ENCODE data around the gene SLAMF1. TPM values are rescaled to one million over a fixed set of nuclear protein-coding genes. Genes with fewer than 3 reads are reported as not detected.

Gene SLAMF1
- total and polyA plus RNA-seq, 9 of the 15 experiments (the other 6 are each of a cell fraction or from before 2014, with no cell fraction given) = 0.04 to 0.17 (median 0.11) TPM; not detected in 4

DNA sequence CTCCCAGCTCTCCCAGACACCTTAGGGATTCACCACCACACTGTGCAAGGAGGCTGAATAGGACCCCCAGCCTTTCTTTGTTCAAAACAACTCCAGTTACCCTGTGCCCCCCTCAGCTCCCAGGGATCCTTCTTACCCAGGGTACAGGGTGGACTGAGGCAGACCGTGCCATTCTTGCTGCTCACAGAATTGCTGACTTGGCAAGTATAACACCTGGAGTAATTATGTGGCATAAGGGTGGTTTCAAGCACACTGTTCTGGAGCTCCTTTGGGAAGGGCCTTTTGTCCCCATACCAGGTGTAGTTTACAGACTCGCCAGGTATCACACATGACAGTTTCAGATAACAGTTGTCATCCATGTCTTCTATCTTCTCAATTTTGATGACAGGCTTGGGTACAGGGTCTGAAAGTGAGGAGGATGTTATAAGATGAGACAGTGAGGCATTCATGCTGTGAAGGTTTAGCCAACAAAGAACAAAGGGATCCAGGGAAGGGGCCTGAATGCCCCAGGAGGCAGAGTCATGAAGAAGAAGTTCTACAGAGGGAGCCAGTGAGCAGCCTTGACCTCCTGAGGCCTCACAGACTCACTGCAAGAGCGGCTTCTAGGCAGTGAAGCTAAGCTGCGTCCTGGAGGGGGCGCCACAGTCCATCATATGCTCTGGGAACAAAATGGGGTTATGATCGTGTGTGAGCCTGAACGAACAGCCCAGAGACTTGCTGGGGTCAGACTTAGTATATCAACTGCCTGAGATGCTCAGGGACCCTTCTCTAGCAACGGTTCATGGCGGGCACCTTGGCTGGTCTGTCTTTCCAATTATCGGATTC lies 34.4 kb upstream of the SLAMF1 start (continued):
- TF ChIP-seq CREM (IDR thresholded peaks at IDR 0.05; ENCODE audit: low read depth) = peak; percentile 49; the same call in 1 of the 2 replicates
- no peak for TF ChIP-seq MXI1 (IDR thresholded peaks at IDR 0.05; ENCODE audit: low read depth, low read length)
- peak in 1 of 2 experiments; percentile 34; a peak in 1 of 4 replicates for TF ChIP-seq KDM4B (IDR thresholded peaks at IDR 0.05; ENCODE audit: borderline replicate concordance in 2 of 2, low read depth in 1 of 2)
- no peak for TF ChIP-seq ZNF431 (CRISPR knock-in tag; IDR thresholded peaks at IDR 0.05)
- no peak for TF ChIP-seq ZNF311 (CRISPR knock-in tag; IDR thresholded peaks at IDR 0.05)
- TF ChIP-seq, protein P1, sequence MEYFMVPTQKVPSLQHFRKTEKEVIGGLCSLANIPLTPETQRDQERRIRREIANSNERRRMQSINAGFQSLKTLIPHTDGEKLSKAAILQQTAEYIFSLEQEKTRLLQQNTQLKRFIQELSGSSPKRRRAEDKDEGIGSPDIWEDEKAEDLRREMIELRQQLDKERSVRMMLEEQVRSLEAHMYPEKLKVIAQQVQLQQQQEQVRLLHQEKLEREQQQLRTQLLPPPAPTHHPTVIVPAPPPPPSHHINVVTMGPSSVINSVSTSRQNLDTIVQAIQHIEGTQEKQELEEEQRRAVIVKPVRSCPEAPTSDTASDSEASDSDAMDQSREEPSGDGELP (CRISPR knock-in tag; IDR thresholded peaks at IDR 0.05; ENCODE audit: borderline replicate concordance) = peak; percentile 58; the same call in 1 of the 2 replicates
- TF ChIP-seq LCOR (CRISPR knock-in tag; IDR thresholded peaks at IDR 0.05) = no peak
- TF ChIP-seq, protein P2, sequence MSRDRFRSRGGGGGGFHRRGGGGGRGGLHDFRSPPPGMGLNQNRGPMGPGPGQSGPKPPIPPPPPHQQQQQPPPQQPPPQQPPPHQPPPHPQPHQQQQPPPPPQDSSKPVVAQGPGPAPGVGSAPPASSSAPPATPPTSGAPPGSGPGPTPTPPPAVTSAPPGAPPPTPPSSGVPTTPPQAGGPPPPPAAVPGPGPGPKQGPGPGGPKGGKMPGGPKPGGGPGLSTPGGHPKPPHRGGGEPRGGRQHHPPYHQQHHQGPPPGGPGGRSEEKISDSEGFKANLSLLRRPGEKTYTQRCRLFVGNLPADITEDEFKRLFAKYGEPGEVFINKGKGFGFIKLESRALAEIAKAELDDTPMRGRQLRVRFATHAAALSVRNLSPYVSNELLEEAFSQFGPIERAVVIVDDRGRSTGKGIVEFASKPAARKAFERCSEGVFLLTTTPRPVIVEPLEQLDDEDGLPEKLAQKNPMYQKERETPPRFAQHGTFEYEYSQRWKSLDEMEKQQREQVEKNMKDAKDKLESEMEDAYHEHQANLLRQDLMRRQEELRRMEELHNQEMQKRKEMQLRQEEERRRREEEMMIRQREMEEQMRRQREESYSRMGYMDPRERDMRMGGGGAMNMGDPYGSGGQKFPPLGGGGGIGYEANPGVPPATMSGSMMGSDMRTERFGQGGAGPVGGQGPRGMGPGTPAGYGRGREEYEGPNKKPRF (IDR thresholded peaks at IDR 0.05; ENCODE audit: low read depth, low read length) = no peak
- TF ChIP-seq ZNF699 (CRISPR knock-in tag; IDR thresholded peaks at IDR 0.05; ENCODE audit: insufficient replicate concordance) = no peak
- no peak for TF ChIP-seq MCM3 (IDR thresholded peaks at IDR 0.05)
- TF ChIP-seq MAFK (IDR thresholded peaks at IDR 0.05; ENCODE audit: low read length) = peak; percentile 94
- TF ChIP-seq, protein P3, sequence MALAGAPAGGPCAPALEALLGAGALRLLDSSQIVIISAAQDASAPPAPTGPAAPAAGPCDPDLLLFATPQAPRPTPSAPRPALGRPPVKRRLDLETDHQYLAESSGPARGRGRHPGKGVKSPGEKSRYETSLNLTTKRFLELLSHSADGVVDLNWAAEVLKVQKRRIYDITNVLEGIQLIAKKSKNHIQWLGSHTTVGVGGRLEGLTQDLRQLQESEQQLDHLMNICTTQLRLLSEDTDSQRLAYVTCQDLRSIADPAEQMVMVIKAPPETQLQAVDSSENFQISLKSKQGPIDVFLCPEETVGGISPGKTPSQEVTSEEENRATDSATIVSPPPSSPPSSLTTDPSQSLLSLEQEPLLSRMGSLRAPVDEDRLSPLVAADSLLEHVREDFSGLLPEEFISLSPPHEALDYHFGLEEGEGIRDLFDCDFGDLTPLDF (CRISPR knock-in tag; IDR thresholded peaks at IDR 0.05) = no peak
- TF ChIP-seq, protein P4, sequence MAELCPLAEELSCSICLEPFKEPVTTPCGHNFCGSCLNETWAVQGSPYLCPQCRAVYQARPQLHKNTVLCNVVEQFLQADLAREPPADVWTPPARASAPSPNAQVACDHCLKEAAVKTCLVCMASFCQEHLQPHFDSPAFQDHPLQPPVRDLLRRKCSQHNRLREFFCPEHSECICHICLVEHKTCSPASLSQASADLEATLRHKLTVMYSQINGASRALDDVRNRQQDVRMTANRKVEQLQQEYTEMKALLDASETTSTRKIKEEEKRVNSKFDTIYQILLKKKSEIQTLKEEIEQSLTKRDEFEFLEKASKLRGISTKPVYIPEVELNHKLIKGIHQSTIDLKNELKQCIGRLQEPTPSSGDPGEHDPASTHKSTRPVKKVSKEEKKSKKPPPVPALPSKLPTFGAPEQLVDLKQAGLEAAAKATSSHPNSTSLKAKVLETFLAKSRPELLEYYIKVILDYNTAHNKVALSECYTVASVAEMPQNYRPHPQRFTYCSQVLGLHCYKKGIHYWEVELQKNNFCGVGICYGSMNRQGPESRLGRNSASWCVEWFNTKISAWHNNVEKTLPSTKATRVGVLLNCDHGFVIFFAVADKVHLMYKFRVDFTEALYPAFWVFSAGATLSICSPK (IDR thresholded peaks at IDR 0.05; ENCODE audit: borderline replicate concordance) = no peak
- TF ChIP-seq, protein P5, sequence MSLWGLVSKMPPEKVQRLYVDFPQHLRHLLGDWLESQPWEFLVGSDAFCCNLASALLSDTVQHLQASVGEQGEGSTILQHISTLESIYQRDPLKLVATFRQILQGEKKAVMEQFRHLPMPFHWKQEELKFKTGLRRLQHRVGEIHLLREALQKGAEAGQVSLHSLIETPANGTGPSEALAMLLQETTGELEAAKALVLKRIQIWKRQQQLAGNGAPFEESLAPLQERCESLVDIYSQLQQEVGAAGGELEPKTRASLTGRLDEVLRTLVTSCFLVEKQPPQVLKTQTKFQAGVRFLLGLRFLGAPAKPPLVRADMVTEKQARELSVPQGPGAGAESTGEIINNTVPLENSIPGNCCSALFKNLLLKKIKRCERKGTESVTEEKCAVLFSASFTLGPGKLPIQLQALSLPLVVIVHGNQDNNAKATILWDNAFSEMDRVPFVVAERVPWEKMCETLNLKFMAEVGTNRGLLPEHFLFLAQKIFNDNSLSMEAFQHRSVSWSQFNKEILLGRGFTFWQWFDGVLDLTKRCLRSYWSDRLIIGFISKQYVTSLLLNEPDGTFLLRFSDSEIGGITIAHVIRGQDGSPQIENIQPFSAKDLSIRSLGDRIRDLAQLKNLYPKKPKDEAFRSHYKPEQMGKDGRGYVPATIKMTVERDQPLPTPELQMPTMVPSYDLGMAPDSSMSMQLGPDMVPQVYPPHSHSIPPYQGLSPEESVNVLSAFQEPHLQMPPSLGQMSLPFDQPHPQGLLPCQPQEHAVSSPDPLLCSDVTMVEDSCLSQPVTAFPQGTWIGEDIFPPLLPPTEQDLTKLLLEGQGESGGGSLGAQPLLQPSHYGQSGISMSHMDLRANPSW (CRISPR knock-in tag; IDR thresholded peaks at IDR 0.05) = no peak
- no peak for TF ChIP-seq SAFB (IDR thresholded peaks at IDR 0.05; ENCODE audit: borderline replicate concordance, low read depth, low read length)
- no peak for TF ChIP-seq PML (IDR thresholded peaks at IDR 0.05; ENCODE audit: low read length)
- TF ChIP-seq ELF4 (CRISPR knock-in tag; IDR thresholded peaks at IDR 0.05) = no peak
- TF ChIP-seq L3MBTL2 (IDR thresholded peaks at IDR 0.05) = no peak
- no peak for TF ChIP-seq ZNF263 (CRISPR knock-in tag; IDR thresholded peaks at IDR 0.05; ENCODE audit: borderline replicate concordance)
